ENCODE results near the gene KIF22.

DNA sequence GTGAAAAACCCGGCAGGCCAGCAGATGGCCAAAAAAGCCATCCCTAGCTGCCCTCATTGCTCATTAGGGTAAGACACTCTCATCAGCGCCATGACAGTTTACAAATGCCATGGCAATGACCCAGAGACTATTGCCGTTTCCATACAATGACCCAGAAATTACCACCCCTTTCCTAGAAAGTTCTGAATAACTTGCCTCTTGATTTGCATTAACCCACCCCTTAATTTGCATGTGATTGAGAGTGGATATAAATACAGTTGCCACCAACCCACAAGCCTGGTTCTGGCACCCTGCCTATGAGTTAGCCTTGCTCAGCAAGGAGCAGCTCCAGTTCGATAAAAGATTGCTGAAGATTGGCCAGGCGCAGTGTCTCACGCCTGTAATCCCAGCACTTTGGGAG lies 28.7 kb upstream of the KIF22 start:
- TF ChIP-seq POLR2A (IDR thresholded peaks at IDR 0.05; ENCODE audit: low read depth, low read length) (no peak), TAF1 (IDR thresholded peaks at IDR 0.05; ENCODE audit: borderline replicate concordance, low read depth, low read length) (no peak), POLR2AphosphoS5 (IDR thresholded peaks at IDR 0.05; ENCODE audit: low read depth, low read length) (no peak)

All from GM12892 (cell line).